H1 (cell line): ENCODE data around the gene CISD2. TPM values are rescaled to one million over a fixed set of nuclear protein-coding genes. Genes with fewer than 3 reads are reported as not detected.

ENCODE experiments used
- CTCF ChIA-PET: fragments of 300-600 bp; sonication (Branson Sonifier 250); formaldehyde crosslinking; loops from one replicate; lab custom pipeline; 2021; ENCODE audit not compliant: partially characterized antibody; lab: Charles Lee
- POLR2A ChIA-PET: fragments of 300-600 bp; sonication (Branson Sonifier 250); formaldehyde crosslinking; loops from one replicate; lab custom pipeline; 2021; ENCODE audit warnings: inconsistent platforms; ENCODE audit not compliant: partially characterized antibody; lab: Charles Lee
- DNase-seq, 2 experiments: peaks; one replicate each; pipeline versions ENCODE4 v3.0.0 to v3.0.0-alpha.2; 2010 to 2022; ENCODE audit warnings: low spot score in 2 of 2, low read depth in 1 of 2, mixed read lengths in 1 of 2
- FAIRE-seq: peaks from 2 replicates; lab custom pipeline; 2011; peaks lifted over from hg19 to GRCh38; lab: Jason Lieb, UNC
- H2AFZ ChIP-seq: 2 replicates; pipeline ENCODE4 v1.8.1; 2012; ENCODE audit warnings: low read length, inconsistent platforms
- H2AK5ac ChIP-seq: 2 replicates; pipeline ENCODE4 v1.6.1; 2013; ENCODE audit warnings: low read depth, low read length
- H2BK120ac ChIP-seq: replicated peaks from 2 replicates; pipeline ENCODE3; 2013; ENCODE audit warnings: low read depth, low read length, inconsistent platforms
- H2BK12ac ChIP-seq: 2 replicates; pipeline ENCODE4 v1.6.1; 2013; ENCODE audit warnings: low read depth, low read length
- H2BK15ac ChIP-seq: 2 replicates; pipeline ENCODE4 v1.6.1; 2013; ENCODE audit warnings: low read length
- H2BK20ac ChIP-seq: 2 replicates; pipeline ENCODE4 v1.6.1; 2013; ENCODE audit warnings: low read length
- H2BK5ac ChIP-seq: 2 replicates; pipeline ENCODE4 v1.6.1; 2013; ENCODE audit warnings: low read depth, low read length
- H3K14ac ChIP-seq: 2 replicates; pipeline ENCODE4 v1.6.1; 2013; ENCODE audit warnings: inconsistent platforms; ENCODE audit not compliant: insufficient read length
- H3K18ac ChIP-seq: 2 replicates; pipeline ENCODE4 v1.6.1; 2013; ENCODE audit warnings: low read length; ENCODE audit errors: extremely low read depth
- H3K23ac ChIP-seq: 2 replicates; pipeline ENCODE4 v1.6.1; 2013; ENCODE audit warnings: inconsistent platforms; ENCODE audit not compliant: insufficient read length
- H3K23me2 ChIP-seq: 2 replicates; pipeline ENCODE4 v1.6.1; 2013; ENCODE audit warnings: low read depth, low read length
- H3K27ac ChIP-seq: 2 replicates; pipeline ENCODE4 v1.6.1; 2011; ENCODE audit warnings: low read depth, low read length, inconsistent platforms
- H3K27me3 ChIP-seq, 4 experiments: replicated peaks in 1 of 4; 1 replicate in 1 of 4; 2 replicates in 3 of 4; pipeline versions ENCODE4 v1.6.1 to v1.8.1; 2011 to 2013; ENCODE audit warnings: low read length in 3 of 4, mild to moderate bottlenecking in 3 of 4, inconsistent platforms in 2 of 4, mixed read lengths in 2 of 4, moderate library complexity in 1 of 4; ENCODE audit not compliant: control insufficient read depth in 3 of 4, insufficient read depth in 3 of 4; ENCODE audit errors: extremely low read depth in 1 of 4
- H3K36me3 ChIP-seq, 4 experiments: 2 replicates each; pipeline versions ENCODE4 v1.6.1 to v1.8.1; 2011 to 2013; ENCODE audit warnings: mild to moderate bottlenecking in 4 of 4, low read length in 3 of 4, moderate library complexity in 2 of 4, control low read depth in 1 of 4, inconsistent platforms in 1 of 4; ENCODE audit not compliant: insufficient read depth in 4 of 4, control insufficient read depth in 2 of 4
- H3K4ac ChIP-seq: replicated peaks from 2 replicates; pipeline ENCODE3; 2013; ENCODE audit warnings: low read length, low read depth, mixed read lengths, inconsistent platforms; ENCODE audit not compliant: insufficient read length
- H3K4me1 ChIP-seq, 4 experiments: replicated peaks in 1 of 4; 1 replicate in 1 of 4; 2 replicates in 3 of 4; pipeline versions ENCODE4 v1.6.1 to v1.8.1; 2011 to 2013; ENCODE audit warnings: low read length in 3 of 4, inconsistent platforms in 2 of 4, mixed read lengths in 1 of 4; ENCODE audit not compliant: insufficient read depth in 4 of 4, control insufficient read depth in 3 of 4
- H3K4me2 ChIP-seq, 2 experiments: 2 replicates each; pipeline versions ENCODE4 v1.6.1 to v1.8.1; 2011 to 2013; ENCODE audit warnings: low read depth in 2 of 2, low read length in 2 of 2, control low read depth in 1 of 2, inconsistent platforms in 1 of 2, mild to moderate bottlenecking in 1 of 2; ENCODE audit not compliant: insufficient read depth in 1 of 2
- H3K4me3 ChIP-seq, 4 experiments: fragments of 200-600, 300-600 bp in 1 of 4; sonication (generic), shearing (Covaris generic), sonication (Bioruptor Twin) in 1 of 4; 2 replicates each; pipeline versions ENCODE4 v1.5.1 to v1.8.1; 2011 to 2016; ENCODE audit warnings: low read length in 4 of 4, low read depth in 3 of 4, control low read depth in 2 of 4, inconsistent platforms in 2 of 4, mild to moderate bottlenecking in 2 of 4, mixed read lengths in 1 of 4, moderate library complexity in 1 of 4; ENCODE audit not compliant: insufficient read depth in 2 of 4; ENCODE audit errors: extremely low read depth in 1 of 4
- H3K56ac ChIP-seq: replicated peaks from 2 replicates; pipeline ENCODE3; 2013; ENCODE audit warnings: low read depth, mild to moderate bottlenecking, mixed read lengths, low read length, inconsistent platforms; ENCODE audit not compliant: insufficient read length
- H3K79me1 ChIP-seq: 2 replicates; pipeline ENCODE4 v1.6.1; 2013; ENCODE audit warnings: low read depth, low read length, control low read depth
- H3K79me2 ChIP-seq, 2 experiments: 2 replicates each; pipeline versions ENCODE4 v1.6.1 to v1.8.1; 2012 to 2013; ENCODE audit warnings: low read length in 2 of 2, mild to moderate bottlenecking in 2 of 2, inconsistent platforms in 1 of 2; ENCODE audit not compliant: insufficient read depth in 2 of 2, control insufficient read depth in 1 of 2
- H3K9ac ChIP-seq, 4 experiments: replicated peaks in 1 of 4; 1 replicate in 1 of 4; 2 replicates in 3 of 4; pipeline versions ENCODE4 v1.6.1 to v1.8.1; 2011 to 2013; ENCODE audit warnings: low read depth in 3 of 4, low read length in 3 of 4, control low read depth in 2 of 4, mild to moderate bottlenecking in 2 of 4, moderate library complexity in 2 of 4, inconsistent platforms in 1 of 4; ENCODE audit errors: extremely low read depth in 1 of 4
- H3K9me3 ChIP-seq, 2 experiments: 2 replicates each; pipeline versions ENCODE4 v1.6.1 to v1.8.1; 2012 to 2013; ENCODE audit warnings: mild to moderate bottlenecking in 2 of 2, moderate library complexity in 2 of 2, control low read depth in 1 of 2, inconsistent platforms in 1 of 2, low read depth in 1 of 2, low read length in 1 of 2, mixed read lengths in 1 of 2; ENCODE audit not compliant: insufficient read depth in 2 of 2
- H4K20me1 ChIP-seq, 2 experiments: replicated peaks in 1 of 2; 2 replicates each; pipeline versions ENCODE3 to v1.8.1; 2011 to 2013; ENCODE audit warnings: inconsistent platforms in 2 of 2, low read length in 2 of 2, mild to moderate bottlenecking in 1 of 2; ENCODE audit not compliant: insufficient read depth in 2 of 2, control insufficient read depth in 1 of 2
- H4K5ac ChIP-seq: 2 replicates; pipeline ENCODE4 v1.6.1; 2013; ENCODE audit warnings: low read length, low read depth, mixed read lengths, inconsistent platforms; ENCODE audit not compliant: insufficient read length
- H4K8ac ChIP-seq: 2 replicates; pipeline ENCODE4 v1.8.0; 2013; ENCODE audit warnings: mild to moderate bottlenecking, moderate library complexity, low read length, inconsistent platforms; ENCODE audit not compliant: insufficient read depth; ENCODE audit errors: extremely low read depth
- H4K91ac ChIP-seq: replicated peaks from 2 replicates; pipeline ENCODE3; 2013; ENCODE audit warnings: low read length, mixed read lengths, inconsistent platforms; ENCODE audit not compliant: insufficient read length
- ATF3 ChIP-seq: IDR thresholded peaks from 2 replicates; pipeline ENCODE4 v1.6.1; 2011; ENCODE audit warnings: low read depth, mild to moderate bottlenecking, low read length; ENCODE audit not compliant: insufficient read depth
- CEBPB ChIP-seq: IDR thresholded peaks from 2 replicates; pipeline ENCODE4 v1.6.1; 2012; ENCODE audit warnings: low read depth, low read length
- HDAC2 ChIP-seq, 2 experiments: fragments of 300-600 bp in 1 of 2; sonication (generic) in 1 of 2; IDR thresholded peaks; 2 replicates each; pipeline ENCODE4 v1.6.1; 2011 to 2012; ENCODE audit warnings: low read depth in 2 of 2, low read length in 2 of 2, mild to moderate bottlenecking in 2 of 2, moderate library complexity in 2 of 2, borderline replicate concordance in 1 of 2, inconsistent platforms in 1 of 2
- HDAC6 ChIP-seq: IDR thresholded peaks from one replicate; pipeline ENCODE4 v1.7.1; 2012; ENCODE audit warnings: low read depth, mild to moderate bottlenecking, inconsistent platforms, low read length, moderate library complexity
- JUND ChIP-seq: IDR thresholded peaks from 2 replicates; pipeline ENCODE4 v1.6.1; 2011; ENCODE audit warnings: mild to moderate bottlenecking, improper control_type of control experiment, low read length
- NANOG ChIP-seq: IDR thresholded peaks from 2 replicates; pipeline ENCODE4 v1.6.1; 2011; ENCODE audit warnings: low read length, low read depth, mild to moderate bottlenecking, inconsistent platforms; ENCODE audit not compliant: insufficient read depth, poor library complexity, severe bottlenecking
- POLR2A ChIP-seq, 2 experiments: IDR thresholded peaks; 1 replicate in 1 of 2; 2 replicates in 1 of 2; pipeline ENCODE4 v1.6.1; 2011; ENCODE audit warnings: low read depth in 2 of 2, low read length in 2 of 2, mild to moderate bottlenecking in 2 of 2; ENCODE audit errors: control extremely low read depth in 1 of 2
- RNF2 ChIP-seq: fragments of 200-900, 300-1000 bp; sonication (generic); IDR thresholded peaks from 2 replicates; pipeline ENCODE4 v1.7.1; 2016; ENCODE audit warnings: borderline replicate concordance, low read depth, mild to moderate bottlenecking, antibody characterized with exemption, low read length; ENCODE audit not compliant: poor library complexity, severe bottlenecking; ENCODE audit errors: missing control alignments
- SIN3A ChIP-seq, 2 experiments: IDR thresholded peaks in 1 of 2; conservative IDR thresholded peaks in 1 of 2; 2 replicates each; pipeline ENCODE4 v1.6.1; 2011 to 2012; ENCODE audit warnings: low read length in 2 of 2, improper control_type of control experiment in 1 of 2, low read depth in 1 of 2, mild to moderate bottlenecking in 1 of 2
- SIRT6 ChIP-seq: IDR thresholded peaks from one replicate; pipeline ENCODE4 v1.7.1; 2012; ENCODE audit warnings: low read length, inconsistent platforms
- SP1 ChIP-seq: IDR thresholded peaks from 2 replicates; pipeline ENCODE4 v1.6.1; 2011; ENCODE audit warnings: low read depth, low read length
- TAF1 ChIP-seq: IDR thresholded peaks from 2 replicates; pipeline ENCODE4 v1.6.1; 2011; ENCODE audit warnings: mild to moderate bottlenecking, low read depth, low read length
- TCF12 ChIP-seq: IDR thresholded peaks from 2 replicates; pipeline ENCODE4 v1.6.1; 2011; ENCODE audit warnings: low read depth, mild to moderate bottlenecking, low read length
- ZNF274 ChIP-seq: IDR thresholded peaks from 2 replicates; pipeline ENCODE4 v1.7.0; 2012; ENCODE audit warnings: low read length, borderline replicate concordance; ENCODE audit errors: extremely low read depth
- WGBS, 2 experiments: shearing (Covaris generic) in 1 of 2; methylation state at CpG; one replicate each; pipeline versions ENCODE4 v1.1.6 to v1.1.7; 2013 to 2015; ENCODE audit warnings: low lambda C conversion rate in 2 of 2, mixed read lengths in 2 of 2, inconsistent platforms in 1 of 2, low coverage in 1 of 2, missing lambda C conversion rate in 1 of 2; ENCODE audit not compliant: insufficient replicate concordance in 2 of 2, insufficient coverage in 1 of 2, insufficient read length in 1 of 2; ENCODE audit errors: extremely low coverage in 1 of 2, missing lambda C conversion rate in 1 of 2; 5-methylcytosine and 5-hydroxymethylcytosine counted together
- polyA plus RNA-seq, 7 experiments: library from polyadenylated mRNA; depleted of rRNA in 3 of 7; stranded (reverse) in 5 of 7; unstranded in 2 of 7; fragments of >200 nt in 5 of 7; fragments of 200-250 nt in 2 of 7; gene quantifications; 1 replicate in 5 of 7; 2 replicates in 1 of 7; 4 replicates in 1 of 7; pipeline versions ENCODE4 v1.2.1 to v1.2.3, GENCODE V29; 2011 to 2013; ENCODE audit warnings: missing spikeins in 2 of 7, mixed read lengths in 2 of 7
- total RNA-seq: library from RNA; stranded (reverse); fragmentation: NEBNext Ultra II Directional; extraction: Animal tissue kit (Norgen Biotek cat#: 25700); gene quantifications from 2 replicates; pipeline ENCODE4 v1.2.1, GENCODE V29; 2021

The CISD2 gene
- total and polyA plus RNA-seq, 2 of the 8 experiments (the other 6 are each of a cell fraction or from before 2014, with no cell fraction given) = 23.7 to 48.3 TPM

GRCh38 chr4:102842367-102842766, 26.4 kb upstream of the CISD2 start:
- Histone ChIP-seq H2BK5ac (no peak overlapping the region), H3K56ac (no peak overlapping the region), H2AFZ (no peak overlapping the region), H3K4ac (no peak overlapping the region), H4K20me1 (no peaks in the 10 kb centered on the region), H4K5ac (no peak overlapping the region), H3K27me3 (no peaks in the 10 kb centered on the region), H3K23ac (no peak overlapping the region), H3K4me3 (no peak overlapping the region), H3K36me3 (no peaks in the 10 kb centered on the region), H3K18ac (no peak overlapping the region), H2BK15ac (no peak overlapping the region), H4K8ac (no peak overlapping the region), H3K23me2 (no peaks in the 10 kb centered on the region), H2BK20ac (no peak overlapping the region), H3K14ac (no peak overlapping the region), H2BK120ac (no peak overlapping the region), H4K91ac (no peak overlapping the region), H3K9me3 (no peaks in the 10 kb centered on the region), H3K4me1 (peaks cover 0 to 3% (median 0%) of the 10 kb centered on the region in 4 experiments; a peak in 1 of 7 replicates), H3K79me1 (no peaks in the 10 kb centered on the region), H3K79me2 (no peaks in the 10 kb centered on the region), H2BK12ac (no peak overlapping the region), H3K9ac (no peak overlapping the region), H3K27ac (no peak overlapping the region), H3K4me2 (no peak overlapping the region), H2AK5ac (no peak overlapping the region)
- POLR2A ChIA-PET = interaction anchor here (3.2 kb wide), 1 partner anchor 14 kb away, joined by 22 read pairs; the partner anchor contains the start of gene UBE2D3
- CTCF ChIA-PET = interaction anchor here (0.6 kb wide), 1 partner anchor 256 kb away, joined by 4 read pairs; no protein-coding TSS in a partner anchor
- DNase-seq = no peak
- WGBS, 2 experiments = 80% methylated on average over 3 of the region's 3 CpGs; no CpG with 5 or more reads in 1 of the 2 experiments
- no peak for FAIRE-seq
- TF ChIP-seq HDAC2 (IDR thresholded peaks at IDR 0.05; ENCODE audit: borderline replicate concordance in 1 of 2, low read depth in 2 of 2, low read length in 2 of 2) (no peak), HDAC6 (no peak), SIRT6 (no peak), CEBPB (no peak), JUND (no peak), SIN3A (conservative IDR thresholded peaks at IDR 0.05 in 1 of 2, IDR thresholded peaks at IDR 0.05 in 1 of 2; ENCODE audit: low read depth in 1 of 2, low read length in 2 of 2) (no peak), ATF3 (no peak), POLR2A (IDR thresholded peaks at IDR 0.05; ENCODE audit: control extremely low read depth in 1 of 2, low read depth in 2 of 2, low read length in 2 of 2) (no peak), RNF2 (no peak), ZNF274 (no peak), TAF1 (no peak), NANOG (no peak), SP1 (no peak), TCF12 (no peak)
